ENCODE measurements around the gene TNS1. TPM values are rescaled to one million over a fixed set of nuclear protein-coding genes. Genes with fewer than 3 reads are reported as not detected.

The TNS1 gene
- total RNA-seq, 2 donors from 2014 or later, result 0.29 to 2.1 TPM

- H3K27me3 Mint-ChIP-seq, result peaks cover 2 to 17% of the 10 kb centered on the region in 2 donors
- peaks cover 5% of the 10 kb centered on the region for H3K36me3 Mint-ChIP-seq
- H3K4me3 Mint-ChIP-seq, result no peak overlapping the region
- no peaks in the 10 kb centered on the region for H3K9me3 Mint-ChIP-seq
- no peaks in the 10 kb centered on the region for H3K4me1 Mint-ChIP-seq (ENCODE audit: low read depth in 2 of 2)
- DNase-seq (ENCODE audit: low spot score) (no peak), ATAC-seq (no peak)
- H3K27ac Mint-ChIP-seq, result no peak overlapping the region
These were observed 224.9 kb downstream of the TNS1 start for GRCh38 chr2:217777906-217778305.

- ATAC-seq (no peak), DNase-seq (ENCODE audit: low spot score) (no peak)
- Mint-ChIP-seq H3K36me3 (peaks cover 5% of the 10 kb centered on the region), H3K4me3 (no peak overlapping the region), H3K27me3 (peaks cover 2 to 17% of the 10 kb centered on the region in 2 donors), H3K27ac (no peak overlapping the region), H3K9me3 (no peaks in the 10 kb centered on the region), H3K4me1 (ENCODE audit: low read depth in 2 of 2) (no peaks in the 10 kb centered on the region)
These were observed 226.2 kb downstream of the TNS1 start for GRCh38 chr2:217776631-217777030.

GRCh38 chr2:217775920-217776503 is 226.8 kb downstream of the TNS1 start:
- DNase-seq (ENCODE audit: low spot score) (no peak), ATAC-seq (no peak)
- H3K4me1 Mint-ChIP-seq (ENCODE audit: low read depth in 2 of 2), result no peaks in the 10 kb centered on the region
- H3K9me3 Mint-ChIP-seq, result no peaks in the 10 kb centered on the region
- no peak overlapping the region for H3K4me3 Mint-ChIP-seq
- H3K27ac Mint-ChIP-seq, result no peak overlapping the region
- H3K36me3 Mint-ChIP-seq, result peaks cover 5% of the 10 kb centered on the region
- peaks cover 2 to 17% of the 10 kb centered on the region in 2 donors for H3K27me3 Mint-ChIP-seq

- no peaks in the 10 kb centered on the region for H3K4me1 Mint-ChIP-seq (ENCODE audit: low read depth in 2 of 2)
- H3K9me3 Mint-ChIP-seq, result no peaks in the 10 kb centered on the region
- ATAC-seq, result no peak
- DNase-seq (ENCODE audit: low spot score), result no peak
- H3K36me3 Mint-ChIP-seq, result peaks cover 5% of the 10 kb centered on the region
- no peak overlapping the region for H3K27ac Mint-ChIP-seq
- H3K4me3 Mint-ChIP-seq, result no peak overlapping the region
- H3K27me3 Mint-ChIP-seq, result peaks cover 5 to 11% of the 10 kb centered on the region in 2 donors
These were observed 228.6 kb downstream of the TNS1 start for GRCh38 chr2:217774232-217774631.

- Mint-ChIP-seq H3K4me1 (ENCODE audit: low read depth in 2 of 2) (no peaks in the 10 kb centered on the region), H3K36me3 (peaks cover 5% of the 10 kb centered on the region), H3K4me3 (no peak overlapping the region), H3K27me3 (peaks cover 5 to 11% of the 10 kb centered on the region in 2 donors), H3K9me3 (no peaks in the 10 kb centered on the region), H3K27ac (no peak overlapping the region)
- DNase-seq (ENCODE audit: low spot score), result no peak
- no peak for ATAC-seq
These were observed 229.3 kb downstream of the TNS1 start for GRCh38 chr2:217773539-217773938.

- no peak for DNase-seq (ENCODE audit: low spot score)
- Mint-ChIP-seq H3K27me3 (peaks cover 18 to 36% of the 10 kb centered on the region in 2 donors), H3K36me3 (peaks cover 14% of the 10 kb centered on the region), H3K27ac (no peak overlapping the region), H3K9me3 (peaks cover 3% of the 10 kb centered on the region), H3K4me1 (ENCODE audit: low read depth in 2 of 2) (no peaks in the 10 kb centered on the region), H3K4me3 (no peak overlapping the region)
- no peak for ATAC-seq
These were observed 236.4 kb downstream of the TNS1 start for GRCh38 chr2:217766356-217766755.

GRCh38 chr2:217761645-217762277 is 241.0 kb downstream of the TNS1 start:
- Mint-ChIP-seq H3K4me1 (ENCODE audit: low read depth in 2 of 2) (peaks cover 2 to 3% of the 10 kb centered on the region in 2 donors), H3K4me3 (no peak overlapping the region), H3K27ac (no peak overlapping the region), H3K36me3 (peaks cover 14% of the 10 kb centered on the region), H3K9me3 (peaks cover 3% of the 10 kb centered on the region), H3K27me3 (peaks cover 13 to 25% of the 10 kb centered on the region in 2 donors)
- no peak for DNase-seq (ENCODE audit: low spot score)
- no peak for ATAC-seq

- Mint-ChIP-seq H3K4me3 (no peak overlapping the region), H3K9me3 (peaks cover 3% of the 10 kb centered on the region), H3K36me3 (peaks cover 14% of the 10 kb centered on the region), H3K4me1 (ENCODE audit: low read depth in 2 of 2) (peaks cover 11 to 13% of the 10 kb centered on the region in 2 donors), H3K27ac (no peak overlapping the region), H3K27me3 (peaks cover 9 to 19% of the 10 kb centered on the region in 2 donors)
- ATAC-seq (no peak), DNase-seq (ENCODE audit: low spot score) (no peak)
These were observed 242.8 kb downstream of the TNS1 start for GRCh38 chr2:217759991-217760390.

- Mint-ChIP-seq H3K27me3 (peaks cover 11 to 12% of the 10 kb centered on the region in 2 donors), H3K4me1 (ENCODE audit: low read depth in 2 of 2) (peaks cover 12 to 14% of the 10 kb centered on the region in 2 donors), H3K27ac (no peak overlapping the region), H3K9me3 (peaks cover 3% of the 10 kb centered on the region), H3K36me3 (peaks cover 7% of the 10 kb centered on the region), H3K4me3 (no peak overlapping the region)
- DNase-seq (ENCODE audit: low spot score), result no peak
- no peak for ATAC-seq
These were observed 245.7 kb downstream of the TNS1 start for GRCh38 chr2:217757108-217757463.

- peaks cover 3% of the 10 kb centered on the region for H3K9me3 Mint-ChIP-seq
- no peak overlapping the region for H3K27ac Mint-ChIP-seq
- ATAC-seq (peak; percentile 78 to 84), DNase-seq (ENCODE audit: low spot score) (peak; percentile 74)
- peaks cover 2% of the 10 kb centered on the region for H3K36me3 Mint-ChIP-seq
- H3K4me3 Mint-ChIP-seq, result no peak overlapping the region
- peaks cover 14 to 17% of the 10 kb centered on the region in 2 donors for H3K27me3 Mint-ChIP-seq
- H3K4me1 Mint-ChIP-seq (ENCODE audit: low read depth in 2 of 2), result peaks cover 12 to 14% of the 10 kb centered on the region in 2 donors
These were observed 246.3 kb downstream of the TNS1 start for GRCh38 chr2:217756375-217757107.

GRCh38 chr2:217755027-217755745 is 247.6 kb downstream of the TNS1 start:
- no peak for DNase-seq (ENCODE audit: low spot score)
- Mint-ChIP-seq H3K9me3 (no peaks in the 10 kb centered on the region), H3K27ac (peak overlapping the region in 1 of 2 donors; percentile 59), H3K4me1 (ENCODE audit: low read depth in 2 of 2) (peaks cover 12 to 14% of the 10 kb centered on the region in 2 donors), H3K4me3 (no peak overlapping the region), H3K27me3 (peaks cover 14 to 20% of the 10 kb centered on the region in 2 donors), H3K36me3 (no peaks in the 10 kb centered on the region)
- no peak for ATAC-seq

- H3K4me1 Mint-ChIP-seq (ENCODE audit: low read depth in 2 of 2), result peaks cover 12 to 14% of the 10 kb centered on the region in 2 donors
- no peak overlapping the region for H3K27ac Mint-ChIP-seq
- H3K27me3 Mint-ChIP-seq, result peaks cover 14 to 27% of the 10 kb centered on the region in 2 donors
- ATAC-seq, result no peak
- no peak overlapping the region for H3K4me3 Mint-ChIP-seq
- no peaks in the 10 kb centered on the region for H3K36me3 Mint-ChIP-seq
- no peak for DNase-seq (ENCODE audit: low spot score)
- no peaks in the 10 kb centered on the region for H3K9me3 Mint-ChIP-seq
These were observed 249.2 kb downstream of the TNS1 start for GRCh38 chr2:217753460-217754200.
